Measurements from ENCODE around the gene TTC28. TPM values are rescaled to one million over a fixed set of nuclear protein-coding genes. Genes with fewer than 3 reads are reported as not detected.

TTC28 gene
- total and polyA plus RNA-seq, 10 of the 15 experiments (the other 5 are each of a cell fraction or from before 2014, with no cell fraction given): 0.15 to 8.4 (median 1.4) TPM

DNA sequence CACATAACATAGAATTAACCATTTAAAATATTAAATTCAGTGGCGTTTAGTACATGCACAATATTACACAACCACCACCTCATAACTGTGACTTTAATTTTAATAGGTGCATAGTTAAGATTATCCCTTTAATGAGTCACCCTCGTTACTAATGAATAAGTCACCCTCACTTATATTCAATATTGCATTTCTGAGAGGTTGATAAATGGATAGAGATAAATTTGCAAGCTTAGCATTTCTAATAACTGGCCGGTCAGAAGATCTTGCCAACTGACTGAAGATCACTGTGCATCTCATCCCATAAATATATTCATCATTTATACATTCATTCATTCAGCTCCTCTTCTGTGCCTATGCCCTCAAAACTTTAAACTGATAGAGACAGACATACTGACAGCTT, 243.7 kb downstream of the TTC28 start (continued):
- TF ChIP-seq POLR2AphosphoS5 (IDR thresholded peaks at IDR 0.05; ENCODE audit: low read length): no peak
- no peak for TF ChIP-seq IKZF1 (conservative IDR thresholded peaks at IDR 0.05)
- no peak for TF ChIP-seq CHD1 (IDR thresholded peaks at IDR 0.05; ENCODE audit: low read depth, low read length)
- no peak for TF ChIP-seq RBBP5 (conservative IDR thresholded peaks at IDR 0.05)
- TF ChIP-seq SPI1 (IDR thresholded peaks at IDR 0.05; ENCODE audit: borderline replicate concordance, insufficient read depth, low read depth, low read length): no peak
- TF ChIP-seq IKZF2 (IDR thresholded peaks at IDR 0.05): no peak

DNA sequence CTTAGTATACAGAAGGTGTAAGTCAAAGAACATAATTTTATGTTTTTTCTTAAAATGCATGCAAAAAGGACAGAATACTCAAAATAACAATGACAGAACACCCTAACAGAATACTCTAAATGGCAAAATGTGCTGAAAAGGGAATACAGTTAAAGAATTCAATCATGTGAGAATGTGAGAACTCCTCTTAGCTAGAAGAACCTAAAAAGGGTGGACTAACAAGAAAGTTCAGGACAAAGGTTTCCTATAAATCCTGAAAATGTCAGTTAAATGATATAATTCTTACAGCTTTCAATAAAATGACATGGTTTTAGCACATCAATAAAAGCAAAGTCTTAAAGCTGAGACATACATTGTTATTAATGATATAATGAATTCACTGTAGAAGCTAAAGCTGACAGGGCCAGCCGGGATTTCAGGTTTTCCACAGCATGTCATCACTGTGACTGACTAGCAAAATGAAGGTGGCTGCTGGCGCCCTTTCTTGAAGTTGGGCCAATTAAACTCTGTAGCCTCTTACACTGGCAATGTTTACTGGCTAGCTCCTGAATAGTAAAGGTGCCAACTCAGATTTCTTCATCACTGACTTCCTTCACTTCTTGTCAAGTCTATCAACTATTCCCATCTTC, 244.4 kb downstream of the TTC28 start:
- FAIRE-seq: no peak
- 48% methylated on average over 2 of the region's 2 CpGs for WGBS (ENCODE audit: insufficient coverage, insufficient replicate concordance, low lambda C conversion rate, missing lambda C conversion rate)
- H3K4me3 ChIP-seq: no peak overlapping the region
- in situ Hi-C loops (cut with MboI): no loop called here
- H3K9me3 ChIP-seq (replicated peaks; ENCODE audit: control insufficient read depth, insufficient read depth, low read length): no peaks in the 10 kb centered on the region
- H4K20me1 ChIP-seq (ENCODE audit: control insufficient read depth, insufficient read depth): no peaks in the 10 kb centered on the region
- H3K36me3 ChIP-seq (ENCODE audit: control insufficient read depth in 2 of 2, insufficient read depth in 2 of 2, low read length in 1 of 2): no peaks in the 10 kb centered on the region
- intact Hi-C loops (cut with micrococcal nuclease; ENCODE audit: unreplicated experiment): no loop called here
- CTCF ChIA-PET: interaction anchor here (1.1 to 1.6 kb wide), 3 partner anchors 9 to 21 kb away, joined by 3 to 5 read pairs (median 3); no protein-coding TSS in a partner anchor
- no peaks in the 10 kb centered on the region; a peak in 1 of 4 replicates for H3K27me3 ChIP-seq (replicated peaks in 1 of 2; ENCODE audit: control insufficient read depth in 2 of 2, insufficient read depth in 2 of 2, low read length in 1 of 2)
- no TSS peak for BruUV-seq (replicated peaks)
- H3K9ac ChIP-seq (ENCODE audit: control insufficient read depth, insufficient read depth, low read length): no peak overlapping the region
- SMC1A ChIA-PET (ENCODE audit: uncharacterized antibody, unreplicated experiment): no interaction called here
- no peak overlapping the region for H3K27ac ChIP-seq (ENCODE audit: control insufficient read depth, insufficient read depth)
- RAD21 ChIA-PET (ENCODE audit: unreplicated experiment): no interaction called here
- TF ChIP-seq MXI1 (IDR thresholded peaks at IDR 0.05; ENCODE audit: low read depth, low read length): no peak
- no peak for TF ChIP-seq BACH1 (IDR thresholded peaks at IDR 0.05; ENCODE audit: borderline replicate concordance)
- no peak for TF ChIP-seq RAD21 (IDR thresholded peaks at IDR 0.05; ENCODE audit: insufficient read depth, low read depth, low read length)
- TF ChIP-seq ZNF24 (IDR thresholded peaks at IDR 0.05): no peak
- TF ChIP-seq YBX1 (IDR thresholded peaks at IDR 0.05): no peak
- no peak for TF ChIP-seq HDAC6 (IDR thresholded peaks at IDR 0.05; ENCODE audit: unreplicated experiment)
- no peak for TF ChIP-seq EGR1 (IDR thresholded peaks at IDR 0.05; ENCODE audit: borderline replicate concordance in 1 of 2, low read depth in 2 of 2, low read length in 2 of 2)
- TF ChIP-seq YY1 (IDR thresholded peaks at IDR 0.05; ENCODE audit: low read depth, low read length): no peak
- no peak for TF ChIP-seq MYB (IDR thresholded peaks at IDR 0.05; ENCODE audit: borderline replicate concordance, low read depth, low read length)
- no peak overlapping the region for H2AFZ ChIP-seq (ENCODE audit: control insufficient read depth, low read depth, low read length)
- no peaks in the 10 kb centered on the region for H3K79me2 ChIP-seq (ENCODE audit: control insufficient read depth, insufficient read depth, low read length)
- no peak for ATAC-seq
- DNase-seq (ENCODE audit: low read depth, low spot score): no peak
- POLR2A ChIA-PET: no interaction called here
- H3K4me2 ChIP-seq (ENCODE audit: control insufficient read depth, insufficient read depth): no peak overlapping the region
- no peaks in the 10 kb centered on the region for H3K4me1 ChIP-seq (ENCODE audit: control insufficient read depth, insufficient read depth, low read length)

All from GM12878 (cell line).